ENCODE data around the gene CDHR5. TPM values are rescaled to one million over a fixed set of nuclear protein-coding genes. Genes with fewer than 3 reads are reported as not detected.

Gene CDHR5
- total RNA-seq, 1 donor from 2014 or later = not detected

DNA sequence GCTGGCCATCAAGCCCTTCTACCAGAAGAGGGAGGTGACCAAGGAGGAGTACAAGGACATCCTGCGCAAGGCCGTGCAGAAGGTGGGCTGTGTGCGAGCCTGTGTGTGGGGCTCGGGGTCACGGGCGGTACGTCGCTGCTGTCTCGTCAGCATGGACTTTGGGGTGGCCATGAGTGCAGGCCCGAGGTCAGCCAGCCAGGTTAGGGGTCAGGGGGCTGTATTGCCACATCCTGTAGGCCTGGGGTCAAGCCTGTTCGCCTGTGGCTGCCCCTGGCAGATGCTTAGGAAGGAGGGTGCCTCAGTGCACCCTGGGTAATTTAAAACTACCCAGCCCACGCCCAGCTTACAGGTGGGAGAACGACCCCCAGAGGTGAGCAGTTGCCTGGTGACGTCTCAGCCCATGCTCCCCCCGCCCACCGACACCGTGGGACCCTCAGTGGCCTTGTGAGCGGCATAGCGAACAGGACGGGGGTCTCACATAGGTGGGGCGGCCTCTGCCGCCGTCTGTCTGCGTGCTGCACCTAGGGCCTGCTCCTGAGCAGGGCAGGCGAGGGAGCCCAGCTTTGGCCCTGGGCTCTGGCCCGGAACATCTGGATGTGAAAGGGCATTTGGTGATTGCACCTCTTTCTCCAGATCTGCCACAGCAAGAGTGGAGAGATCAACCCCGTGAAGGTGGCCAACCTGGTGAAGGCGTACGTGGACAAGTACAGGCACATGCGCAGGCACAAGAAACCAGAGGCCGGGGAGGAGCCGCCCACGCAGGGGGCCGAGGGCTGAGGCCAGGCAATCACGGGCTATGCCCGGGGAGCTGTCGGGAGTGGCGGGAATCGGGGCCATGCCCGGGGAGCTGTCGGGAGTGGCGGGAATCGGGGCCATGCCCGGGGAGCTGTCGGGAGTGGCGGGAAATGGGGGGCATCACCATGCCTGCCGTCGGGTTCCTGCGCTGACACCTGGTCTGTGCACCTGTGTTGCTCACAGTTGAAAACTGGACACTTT is 13.5 kb downstream of the CDHR5 start:
- intact Hi-C loops (cut with micrococcal nuclease) = no loop called here

DNA sequence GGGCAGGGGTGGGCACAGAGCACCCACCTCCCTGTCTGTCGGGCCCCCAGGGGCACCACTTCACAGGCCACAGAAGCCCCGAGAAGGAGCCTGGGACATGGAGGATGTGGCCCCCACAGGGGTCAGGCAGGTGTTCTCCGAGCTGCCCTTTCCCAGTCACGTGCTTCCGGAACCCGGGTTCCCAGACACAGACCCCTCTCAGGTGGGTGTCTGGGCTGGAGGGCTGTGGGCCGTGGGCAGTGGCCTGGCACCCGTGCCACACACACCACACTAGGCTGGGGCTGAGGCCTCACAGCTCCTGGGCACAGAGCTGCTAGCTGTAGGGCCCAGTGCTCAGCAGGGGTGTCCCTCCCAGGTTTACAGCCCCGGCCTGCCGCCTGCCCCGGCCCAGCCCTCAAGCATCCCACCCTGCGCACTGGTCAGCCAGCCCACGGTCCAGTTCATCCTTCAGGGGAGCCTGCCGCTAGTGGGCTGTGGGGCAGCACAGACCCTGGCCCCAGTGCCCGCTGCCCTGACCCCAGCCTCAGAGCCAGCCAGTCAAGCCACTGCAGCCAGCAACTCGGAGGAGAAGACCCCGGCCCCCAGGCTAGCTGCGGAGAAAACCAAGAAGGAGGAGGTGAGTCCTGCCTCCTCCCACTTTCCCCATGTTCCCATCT is 14.5 kb downstream of the CDHR5 start:
- intact Hi-C loops (cut with micrococcal nuclease) = no loop called here

DNA sequence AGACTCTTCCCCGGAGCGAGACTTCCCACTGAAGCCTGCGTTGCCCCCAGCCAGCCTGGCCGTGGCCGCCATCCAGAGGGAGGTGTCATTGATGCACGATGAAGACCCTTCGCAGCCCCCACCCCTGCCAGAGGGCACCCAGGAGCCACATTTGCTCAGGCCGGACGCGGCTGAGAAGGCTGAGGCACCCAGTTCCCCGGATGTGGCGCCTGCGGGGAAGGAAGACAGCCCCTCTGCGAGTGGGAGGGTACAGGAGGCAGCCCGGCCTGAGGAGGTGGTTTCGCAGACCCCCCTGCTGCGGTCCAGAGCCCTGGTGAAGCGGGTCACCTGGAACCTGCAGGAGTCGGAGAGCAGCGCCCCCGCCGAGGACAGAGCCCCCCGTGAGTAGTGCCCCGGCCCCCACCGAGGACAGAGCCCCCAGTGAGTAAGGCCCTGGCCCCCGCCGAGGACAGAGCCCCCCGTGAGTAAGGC is 15.4 kb downstream of the CDHR5 start:
- intact Hi-C loops (cut with micrococcal nuclease) = no loop called here

DNA sequence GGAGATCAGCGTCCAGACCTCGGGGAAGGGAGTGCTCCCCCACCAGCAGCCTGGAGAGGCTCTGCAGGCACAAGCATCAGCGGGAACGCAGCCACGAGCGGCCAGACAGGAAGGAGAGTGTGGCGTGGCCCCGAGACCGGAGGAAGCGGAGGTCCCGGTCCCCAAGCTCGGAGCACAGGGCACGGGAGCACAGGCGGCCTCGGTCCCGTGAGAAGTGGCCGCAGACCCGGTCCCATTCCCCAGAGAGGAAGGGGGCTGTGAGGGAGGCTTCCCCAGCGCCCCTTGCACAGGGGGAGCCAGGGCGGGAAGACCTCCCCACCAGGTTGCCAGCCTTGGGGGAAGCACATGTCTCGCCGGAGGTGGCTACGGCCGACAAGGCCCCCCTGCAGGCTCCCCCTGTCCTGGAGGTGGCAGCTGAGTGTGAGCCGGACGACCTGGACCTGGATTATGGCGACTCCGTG is 15.9 kb downstream of the CDHR5 start:
- intact Hi-C loops (cut with micrococcal nuclease) = no loop called here

DNA sequence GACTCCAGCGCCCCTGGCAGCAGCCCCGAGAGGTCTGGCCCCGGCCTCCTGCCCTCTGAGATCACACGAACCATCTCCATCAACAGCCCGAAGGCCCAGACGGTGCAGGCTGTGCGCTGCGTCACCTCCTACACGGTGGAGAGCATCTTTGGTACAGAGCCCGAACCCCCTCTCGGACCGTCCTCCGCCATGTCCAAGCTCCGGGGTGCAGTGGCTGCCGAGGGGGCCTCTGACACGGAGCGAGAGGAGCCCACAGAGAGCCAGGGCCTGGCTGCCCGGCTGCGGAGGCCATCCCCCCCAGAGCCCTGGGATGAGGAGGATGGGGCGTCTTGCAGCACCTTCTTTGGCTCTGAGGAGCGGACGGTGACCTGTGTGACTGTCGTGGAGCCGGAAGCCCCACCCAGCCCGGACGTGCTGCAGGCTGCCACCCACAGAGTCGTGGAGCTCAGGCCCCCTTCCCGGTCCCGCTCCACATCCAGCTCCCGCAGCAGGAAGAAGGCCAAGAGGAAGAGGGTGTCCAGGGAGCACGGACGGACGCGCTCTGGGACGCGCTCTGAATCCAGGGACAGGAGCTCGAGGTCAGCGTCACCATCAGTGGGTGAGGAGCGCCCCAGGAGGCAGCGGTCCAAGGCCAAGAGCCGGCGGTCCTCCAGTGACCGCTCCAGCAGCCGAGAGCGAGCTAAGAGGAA is 16.6 kb downstream of the CDHR5 start:
- intact Hi-C loops (cut with micrococcal nuclease) = no loop called here

DNA sequence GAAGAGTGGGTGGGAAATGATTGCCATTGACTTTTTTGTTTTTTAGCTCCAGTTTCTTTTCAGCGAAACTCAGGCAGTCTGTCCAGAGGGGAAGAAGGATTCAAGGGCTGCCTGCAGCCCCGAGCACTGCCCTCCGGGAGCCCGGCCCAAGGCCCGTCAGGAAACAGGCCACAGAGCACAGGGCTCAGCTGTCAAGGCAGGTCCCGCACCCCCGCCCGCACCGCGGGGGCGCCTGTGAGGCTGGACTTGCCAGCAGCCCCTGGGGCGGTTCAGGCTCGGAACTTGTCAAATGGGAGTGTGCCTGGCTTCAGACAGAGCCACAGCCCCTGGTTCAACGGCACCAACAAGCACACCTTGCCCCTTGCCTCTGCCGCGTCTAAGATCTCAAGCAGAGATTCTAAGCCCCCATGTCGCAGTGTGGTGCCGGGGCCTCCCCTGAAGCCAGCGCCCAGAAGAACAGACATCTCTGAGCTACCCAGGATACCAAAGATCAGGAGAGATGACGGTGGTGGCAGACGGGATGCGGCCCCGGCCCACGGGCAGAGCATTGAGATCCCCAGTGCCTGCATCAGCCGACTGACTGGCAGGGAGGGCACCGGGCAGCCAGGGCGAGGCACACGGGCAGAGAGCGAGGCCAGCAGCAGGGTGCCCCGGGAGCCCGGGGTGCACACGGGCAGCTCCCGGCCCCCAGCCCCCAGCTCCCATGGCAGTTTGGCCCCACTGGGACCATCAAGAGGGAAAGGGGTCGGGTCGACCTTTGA is 17.6 kb downstream of the CDHR5 start:
- intact Hi-C loops (cut with micrococcal nuclease) = no loop called here

DNA sequence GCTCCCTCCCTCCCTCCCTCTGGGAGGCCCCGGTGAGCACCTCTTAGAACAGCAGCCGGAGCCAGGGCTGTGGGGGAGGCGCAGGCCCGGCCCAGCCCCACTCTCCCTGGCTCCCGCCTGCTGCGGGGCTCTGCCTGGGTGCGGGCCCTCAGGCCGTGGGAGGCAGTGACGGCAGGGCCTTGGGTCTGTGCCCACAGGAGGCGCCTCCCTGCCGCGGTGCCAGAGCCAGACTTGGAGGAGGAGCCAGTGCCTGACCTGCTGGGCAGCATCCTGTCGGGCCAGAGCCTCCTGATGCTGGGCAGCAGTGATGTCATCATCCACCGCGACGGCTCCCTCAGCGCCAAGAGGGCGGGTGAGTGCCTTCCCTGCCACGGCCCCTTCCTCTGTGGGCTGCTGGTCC is 18.5 kb downstream of the CDHR5 start:
- intact Hi-C loops (cut with micrococcal nuclease) = no loop called here

DNA sequence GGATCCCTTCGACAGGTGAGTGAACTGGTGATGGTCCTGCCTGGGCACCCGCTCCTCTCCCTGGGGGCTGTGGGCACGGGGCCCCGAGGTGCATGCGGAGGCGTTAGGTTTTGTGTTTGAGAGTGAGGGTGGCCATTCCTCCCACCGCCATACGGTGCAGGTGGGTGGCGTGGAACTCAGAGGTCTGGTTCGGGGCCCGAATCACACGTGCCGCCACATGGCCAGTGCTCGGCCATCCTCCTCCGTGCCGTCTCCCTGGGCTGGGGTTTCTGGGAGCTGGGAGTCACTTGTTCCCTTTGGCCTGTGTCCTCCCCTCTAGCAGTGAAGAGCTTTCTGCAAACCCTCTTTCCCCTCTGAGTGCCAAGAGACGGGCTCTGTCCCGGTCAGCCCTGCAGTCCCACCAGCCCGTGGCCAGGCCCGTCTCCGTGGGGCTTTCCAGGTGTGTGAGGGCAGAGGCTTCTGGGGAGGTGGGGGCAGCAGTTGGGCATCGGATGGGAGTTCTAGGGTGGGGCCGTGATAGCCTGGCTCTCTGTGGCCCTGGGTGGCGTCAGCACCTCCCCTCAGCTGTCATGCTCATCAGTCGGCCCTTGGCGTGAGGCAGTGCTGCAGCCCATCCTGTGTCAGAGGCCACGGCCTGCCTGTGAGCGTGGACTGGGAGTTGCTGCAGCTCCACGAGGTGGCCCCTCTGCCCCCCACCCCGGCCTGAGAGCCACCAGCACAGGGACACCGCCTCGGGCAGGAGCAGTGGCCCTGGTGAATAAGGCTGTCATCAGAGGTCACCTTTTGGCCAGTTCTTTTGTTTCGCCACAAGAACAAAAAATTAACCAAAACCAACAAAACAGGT is 19.2 kb downstream of the CDHR5 start:
- intact Hi-C loops (cut with micrococcal nuclease) = no loop called here

DNA sequence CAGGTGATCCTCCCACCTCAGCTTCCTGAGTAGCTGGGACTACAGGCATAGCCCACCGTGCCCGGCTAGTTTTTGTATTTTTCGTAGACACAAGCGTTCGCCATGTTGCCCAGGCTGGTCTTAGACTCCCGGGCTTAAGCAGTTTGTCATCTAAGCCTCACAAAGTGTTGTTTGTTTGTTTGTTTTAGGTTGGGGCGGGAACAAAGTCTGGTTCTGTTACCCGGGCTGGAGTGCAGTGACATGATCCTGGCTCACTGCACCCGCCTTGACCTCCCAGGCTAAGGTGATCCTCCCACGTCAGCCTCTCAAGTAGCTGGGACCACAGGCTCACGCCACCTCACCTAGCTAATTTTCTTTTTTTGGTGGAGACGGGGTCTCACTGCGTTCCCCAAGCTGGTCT is 21.6 kb downstream of the CDHR5 start:
- intact Hi-C loops (cut with micrococcal nuclease) = no loop called here

DNA sequence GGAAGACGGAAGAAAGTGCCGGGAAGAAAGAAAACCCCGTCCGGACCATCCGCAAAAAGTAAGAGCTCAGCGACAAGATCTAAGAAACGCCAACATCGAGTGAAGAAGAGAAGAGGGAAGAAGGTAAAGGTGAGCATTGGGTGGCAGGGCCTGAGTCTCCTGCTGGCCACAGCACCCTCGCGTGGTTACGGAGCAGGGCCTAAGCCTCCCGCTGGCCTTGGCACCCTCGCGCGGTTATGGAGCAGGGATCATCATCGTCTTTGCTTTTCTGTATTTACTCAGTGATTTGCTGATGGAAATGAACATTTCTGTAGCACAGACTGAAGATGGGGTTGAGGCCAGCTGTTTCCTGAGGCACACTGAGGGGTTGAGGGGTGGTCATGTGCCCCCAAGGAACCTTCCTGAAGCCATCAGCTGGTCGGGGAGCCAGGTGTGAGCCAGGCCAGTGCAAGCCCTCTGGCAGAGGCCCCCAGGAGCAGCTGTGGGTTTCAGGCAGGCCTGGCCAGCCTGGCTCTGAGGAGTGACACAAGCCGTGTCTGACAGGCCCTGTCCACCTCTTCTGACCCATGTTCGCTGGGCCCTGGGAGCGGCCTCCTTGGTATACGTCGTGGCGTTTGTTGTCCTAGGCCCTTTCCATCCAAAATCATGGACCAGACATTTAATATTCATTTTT is 23.0 kb downstream of the CDHR5 start:
- intact Hi-C loops (cut with micrococcal nuclease) = no loop called here

DNA sequence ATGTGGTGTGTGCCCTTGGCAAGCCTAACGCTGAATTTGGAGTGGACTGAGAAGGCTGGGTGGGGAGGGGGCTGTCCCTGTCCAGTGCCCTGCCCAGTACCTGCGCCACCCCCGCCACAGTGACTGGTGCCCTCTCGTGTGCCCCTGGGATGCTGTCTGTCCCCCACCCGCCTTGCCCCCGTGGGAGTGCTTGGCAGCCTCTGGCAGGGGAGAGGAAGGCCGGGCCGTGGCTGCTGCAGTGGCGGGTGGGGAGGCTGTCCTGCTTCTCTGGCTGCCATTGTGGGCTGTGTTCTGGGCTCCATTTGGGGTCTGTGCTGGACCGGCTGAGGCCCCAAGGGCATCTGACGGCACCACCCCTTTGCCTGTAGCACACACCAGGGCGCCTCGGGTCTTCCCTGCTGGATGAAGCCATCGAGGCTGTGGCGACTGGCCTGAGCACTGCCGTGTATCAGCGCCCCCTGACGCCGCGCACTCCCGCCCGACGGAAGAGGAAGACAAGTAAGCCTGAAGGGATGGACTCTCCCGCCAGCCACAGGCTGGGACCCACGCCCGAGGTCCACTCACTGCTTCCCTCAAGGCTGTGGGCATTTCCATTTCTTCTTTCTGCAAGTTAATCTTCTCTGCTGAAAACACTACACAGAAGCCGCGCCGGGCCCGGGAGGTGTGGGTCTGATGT is 26.6 kb downstream of the CDHR5 start:
- intact Hi-C loops (cut with micrococcal nuclease) = no loop called here

DNA sequence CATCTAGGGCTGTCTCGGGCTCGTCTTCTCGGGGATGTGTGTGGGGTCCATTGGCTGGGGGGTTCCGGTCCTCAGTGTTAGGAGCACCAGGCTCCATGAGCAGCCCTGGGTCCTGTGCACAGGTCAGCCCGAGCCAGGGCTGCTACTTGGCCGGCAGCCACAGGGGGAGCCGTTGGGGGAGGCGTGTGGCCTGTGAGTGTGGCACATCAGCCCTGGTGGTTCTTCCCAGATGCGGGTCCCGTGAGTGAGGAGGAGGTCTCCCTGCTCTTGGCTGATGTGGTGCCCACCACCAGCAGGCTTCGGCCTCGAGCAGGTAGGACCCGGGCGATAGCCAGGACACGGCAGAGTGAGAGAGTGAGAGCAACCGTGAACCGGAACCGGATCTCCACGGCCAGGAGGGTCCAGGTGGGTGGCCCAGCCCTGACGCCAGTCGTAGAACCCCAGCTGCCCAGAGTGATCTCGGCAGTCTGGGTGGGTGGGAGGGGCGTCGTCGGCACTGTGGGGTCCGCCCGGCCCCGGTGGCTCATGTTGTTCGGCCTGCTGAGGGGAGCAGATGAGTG is 27.5 kb downstream of the CDHR5 start:
- intact Hi-C loops (cut with micrococcal nuclease) = no loop called here

DNA sequence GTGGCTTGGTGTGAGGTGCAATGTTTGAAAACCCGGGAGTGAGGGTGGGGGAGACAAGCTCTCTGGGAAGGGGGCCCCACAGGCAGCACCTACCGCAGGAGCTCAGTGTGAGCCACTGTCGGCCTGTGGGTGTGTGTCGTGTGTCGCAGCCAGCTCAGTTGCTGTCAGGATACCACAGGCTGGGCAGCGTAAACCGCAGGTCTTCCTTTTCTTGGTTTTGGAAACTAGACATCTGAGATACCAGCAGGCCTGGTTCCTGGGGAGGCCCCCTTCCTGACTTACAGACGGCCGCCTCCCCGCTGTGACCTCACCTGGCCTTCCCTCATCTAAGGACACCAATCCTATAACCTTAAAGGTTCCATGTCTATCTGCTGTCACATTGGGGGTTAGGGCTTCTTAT is 28.4 kb downstream of the CDHR5 start:
- intact Hi-C loops (cut with micrococcal nuclease) = no loop called here

DNA sequence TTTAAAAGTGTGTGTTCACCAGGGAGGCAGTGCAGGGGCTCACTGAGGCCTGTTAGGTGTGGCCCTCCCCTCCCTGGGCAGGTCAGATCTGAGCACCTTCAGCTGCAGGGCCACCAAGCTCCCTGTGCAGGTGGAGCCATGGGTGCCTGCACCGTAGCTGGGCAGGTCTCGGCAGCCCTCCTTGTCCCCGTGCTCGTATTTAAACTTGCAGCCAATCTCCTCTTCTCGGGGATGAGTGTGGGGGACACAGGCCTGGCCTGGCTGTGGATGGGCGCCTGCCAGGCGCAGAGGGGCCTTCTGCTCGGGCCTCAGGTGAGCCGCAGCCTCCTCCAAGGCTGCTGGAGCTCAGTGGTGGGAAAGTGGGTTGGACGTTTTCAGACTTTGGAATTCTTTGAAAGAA is 29.4 kb downstream of the CDHR5 start:
- intact Hi-C loops (cut with micrococcal nuclease) = no loop called here

DNA sequence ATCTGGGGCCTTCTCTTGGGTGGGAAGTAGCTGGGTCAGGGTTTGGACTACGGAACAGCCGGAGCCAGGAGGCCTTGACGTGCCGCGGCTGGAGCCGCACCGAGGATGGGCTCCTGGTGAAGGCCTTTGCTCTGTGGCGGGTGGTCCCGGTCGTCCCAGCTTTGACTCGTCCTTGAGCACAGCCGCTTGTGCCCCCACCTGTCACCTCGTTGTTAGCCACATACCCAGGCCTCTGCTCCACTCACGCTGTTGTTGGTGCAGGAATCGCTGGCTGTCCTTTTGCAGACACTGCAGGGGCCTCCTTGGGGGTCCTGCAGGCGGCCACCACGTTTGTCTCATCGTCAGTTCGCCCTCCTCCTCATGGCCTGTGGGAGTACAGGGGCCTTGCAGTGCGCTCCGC is 31.4 kb downstream of the CDHR5 start:
- intact Hi-C loops (cut with micrococcal nuclease) = no loop called here

DNA sequence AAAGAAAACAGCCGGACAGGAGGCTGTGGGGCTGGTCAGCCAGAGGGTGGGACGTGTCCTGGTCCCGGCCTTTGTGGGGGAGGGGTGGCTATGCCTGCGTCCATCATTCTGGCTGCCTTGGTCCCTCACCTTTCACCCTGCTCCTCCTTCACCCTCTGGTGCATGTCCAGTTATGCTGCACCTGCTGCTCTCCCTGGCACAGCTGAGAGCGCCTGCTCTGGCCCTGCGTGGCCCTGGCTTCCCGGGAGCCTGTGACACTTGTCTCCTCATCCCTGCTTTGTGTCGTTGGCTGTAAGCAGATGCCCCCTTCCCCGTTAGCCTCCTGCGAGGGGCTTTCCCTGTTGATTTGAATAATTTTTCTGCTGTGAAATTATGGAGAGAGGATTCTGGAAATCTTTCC is 31.8 kb downstream of the CDHR5 start:
- intact Hi-C loops (cut with micrococcal nuclease) = no loop called here

DNA sequence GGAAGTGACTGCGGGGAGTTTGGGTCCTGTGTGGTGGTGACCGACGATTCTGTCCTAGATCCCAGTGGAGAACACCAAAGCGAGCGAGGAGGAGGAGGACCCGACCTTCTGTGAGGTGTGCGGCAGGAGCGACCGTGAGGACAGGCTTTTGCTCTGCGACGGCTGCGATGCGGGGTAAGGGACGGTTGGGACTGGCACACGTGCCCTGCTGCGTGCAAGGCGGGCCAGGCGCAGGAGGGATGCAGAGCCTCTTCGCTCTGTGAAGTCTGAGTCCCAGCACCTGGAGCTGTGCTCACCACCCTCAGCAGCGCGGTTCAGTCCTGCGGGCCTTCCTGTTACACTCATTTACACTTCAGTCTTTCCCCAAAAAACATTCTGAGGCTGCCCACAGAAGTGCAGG is 32.3 kb downstream of the CDHR5 start:
- intact Hi-C loops (cut with micrococcal nuclease) = no loop called here

DNA sequence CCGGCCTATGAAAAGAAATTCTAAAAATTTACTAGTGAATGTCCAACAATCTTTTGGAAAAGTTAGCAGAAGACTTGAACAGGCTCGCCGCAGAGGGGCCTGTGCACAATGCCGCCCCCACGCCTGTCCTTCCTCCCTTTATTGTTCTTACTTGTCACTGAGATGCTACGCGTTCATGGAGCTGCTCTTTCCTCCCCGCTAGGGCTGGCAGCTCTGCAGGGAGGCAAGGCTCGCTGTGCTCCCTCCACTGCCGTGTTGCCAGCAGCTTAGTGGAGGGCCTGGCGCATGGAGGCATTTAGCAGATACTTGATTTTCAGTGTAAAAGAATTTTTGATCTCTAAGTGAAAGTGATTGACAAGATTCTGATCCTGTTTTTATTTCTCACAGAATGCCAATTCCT is 33.8 kb downstream of the CDHR5 start:
- intact Hi-C loops (cut with micrococcal nuclease) = no loop called here

DNA sequence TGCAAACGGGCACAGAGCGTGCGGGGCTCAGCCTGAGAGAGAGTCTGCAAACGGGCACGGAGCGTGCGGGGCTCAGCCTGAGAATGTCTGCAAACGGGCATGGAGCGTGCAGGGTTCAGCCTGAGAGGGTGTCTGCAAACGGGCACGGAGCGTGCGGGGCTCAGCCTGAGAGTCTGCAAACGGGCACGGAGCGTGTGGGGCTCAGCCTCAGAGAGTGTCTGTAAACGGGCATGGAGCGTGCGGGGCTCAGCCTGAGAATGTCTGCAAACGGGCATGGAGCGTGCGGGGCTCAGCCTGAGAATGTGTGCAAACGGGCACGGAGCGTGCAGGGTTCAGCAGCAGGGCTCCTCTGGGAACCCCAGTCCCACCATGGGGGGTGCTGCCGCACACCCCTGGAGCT is 35.0 kb downstream of the CDHR5 start:
- intact Hi-C loops (cut with micrococcal nuclease) = loop anchor here (2.0 kb wide), 1 partner anchor 29 kb away; the partner anchor contains the start of genes LMNTD2 and RASSF7
